ENCODE results near the gene VTI1A. TPM values are rescaled to one million over a fixed set of nuclear protein-coding genes. Genes with fewer than 3 reads are reported as not detected.

The VTI1A gene
- total and polyA plus RNA-seq, 2 experiments from 2014 or later, result 26.8 to 31.0 TPM

- H3K36me3 Mint-ChIP-seq (ENCODE audit: low read depth), result no peaks in the 10 kb centered on the region
- peaks cover 5% of the 10 kb centered on the region; the same call in 1 of the 2 replicates for H3K4me1 ChIP-seq (ENCODE audit: insufficient read depth)
- H3K27ac ChIP-seq (ENCODE audit: low read depth), result no peak overlapping the region
- peaks cover 4% of the 10 kb centered on the region for H3K9me2 ChIP-seq (ENCODE audit: insufficient read depth)
- H4K20me1 ChIP-seq (replicated peaks; ENCODE audit: insufficient read depth), result no peaks in the 10 kb centered on the region
- H3K27ac Mint-ChIP-seq, result no peak overlapping the region
- H3K79me2 ChIP-seq (replicated peaks; ENCODE audit: insufficient read depth), result no peaks in the 10 kb centered on the region
- H3K4me2 ChIP-seq, result no peak overlapping the region
- H3K4me3 Mint-ChIP-seq, result no peak overlapping the region
- no peaks in the 10 kb centered on the region for H3K9me3 Mint-ChIP-seq
- no peaks in the 10 kb centered on the region for H3K36me3 ChIP-seq (ENCODE audit: insufficient read depth)
- TF ChIP-seq EZH2phosphoT487 (IDR thresholded peaks at IDR 0.05; ENCODE audit: unreplicated experiment), result no peak
- no peak for TF ChIP-seq ZNF462 (CRISPR knock-in tag; IDR thresholded peaks at IDR 0.05)
- no peak for TF ChIP-seq REST (IDR thresholded peaks at IDR 0.05; ENCODE audit: unreplicated experiment)
- TF ChIP-seq NANOG (IDR thresholded peaks at IDR 0.05; ENCODE audit: borderline replicate concordance), result no peak
- no peak for TF ChIP-seq CREB1 (CRISPR knock-in tag; IDR thresholded peaks at IDR 0.05; ENCODE audit: low read depth)
- no peak for TF ChIP-seq STAT1 (IDR thresholded peaks at IDR 0.05; ENCODE audit: unreplicated experiment)
- no peak for TF ChIP-seq ETS1 (IDR thresholded peaks at IDR 0.05)
- no peak for TF ChIP-seq EZH2 (IDR thresholded peaks at IDR 0.05; ENCODE audit: low read depth, unreplicated experiment)
- TF ChIP-seq POLR2AphosphoS5 (IDR thresholded peaks at IDR 0.05; ENCODE audit: low read depth), result no peak
- no peak for TF ChIP-seq JUNB (IDR thresholded peaks at IDR 0.05; ENCODE audit: unreplicated experiment)
- TF ChIP-seq CTCF (conservative IDR thresholded peaks at IDR 0.05; ENCODE audit: low read depth in 2 of 2), result no peak
- TF ChIP-seq ZNF331 (CRISPR knock-in tag; IDR thresholded peaks at IDR 0.05; ENCODE audit: low read depth), result no peak
- TF ChIP-seq ZNF114 (CRISPR knock-in tag; IDR thresholded peaks at IDR 0.05), result no peak
- H2AFZ ChIP-seq, result no peak overlapping the region; the same call in 1 of the 2 replicates
- H3F3A ChIP-seq (replicated peaks; ENCODE audit: low read depth), result no peaks in the 10 kb centered on the region; the same call in 1 of the 2 replicates
- H3K27me3 Mint-ChIP-seq (ENCODE audit: insufficient read depth, low read depth, poor library complexity), result peaks cover 5% of the 10 kb centered on the region
- H3K4me1 Mint-ChIP-seq, result peaks cover 23% of the 10 kb centered on the region
- no peak overlapping the region for H3K4me3 ChIP-seq
- no peak for DNase-seq (ENCODE audit: low spot score)
- ATAC-seq, result peak; percentile 73
- no peaks in the 10 kb centered on the region for H3K27me3 ChIP-seq (ENCODE audit: insufficient read depth)
These were observed 376.0 kb downstream of the VTI1A start for GRCh38 chr10:112823007-112823406.
